Uterus (tissue), 4 donors: ENCODE results near the gene NFX1. TPM values are rescaled to one million over a fixed set of nuclear protein-coding genes. Genes with fewer than 3 reads are reported as not detected.

Source experiments
- DNase-seq, 2 donors: peaks; one replicate each; pipeline ENCODE4 v3.0.0-alpha.2; 2019 to 2020
- H3K27ac ChIP-seq, 2 donors: fragments of 200-600 bp; sonication (generic); 1 replicate in 1 of 2; 2 replicates in 1 of 2; pipeline ENCODE4 v1.5.1; 2016 to 2018
- H3K27me3 ChIP-seq, 2 donors: fragments of 200-600 bp; sonication (generic); one replicate each; pipeline ENCODE4 v1.5.1; 2018 to 2019; ENCODE audit warnings: control low read depth in 1 of 2
- H3K36me3 ChIP-seq, 2 donors: fragments of 200-600 bp; sonication (generic); one replicate each; pipeline ENCODE4 v1.5.1; 2019; ENCODE audit warnings: control low read depth in 1 of 2
- H3K4me1 ChIP-seq, 2 donors: fragments of 200-600 bp; sonication (generic); one replicate each; pipeline ENCODE4 v1.5.1; 2018 to 2019; ENCODE audit warnings: control low read depth in 1 of 2
- H3K4me3 ChIP-seq, 2 donors: fragments of 200-600 bp; sonication (generic); 1 replicate in 1 of 2; 2 replicates in 1 of 2; pipeline ENCODE4 v1.5.1; 2018 to 2019; ENCODE audit warnings: mild to moderate bottlenecking in 1 of 2
- H3K9me3 ChIP-seq, 2 donors: fragments of 200-600 bp; sonication (generic); one replicate each; pipeline ENCODE4 v1.5.1; 2019; ENCODE audit warnings: control low read depth in 1 of 2
- POLR2A ChIP-seq, 2 donors: fragments of 450-650 bp; IDR thresholded peaks; one replicate each; pipeline ENCODE4 v1.6.1; 2016; ENCODE audit warnings: antibody characterized with exemption in 2 of 2, mild to moderate bottlenecking in 1 of 2, moderate library complexity in 1 of 2
- intact Hi-C: fragments of 100-400 bp; cut with DNase I; formaldehyde crosslinking; loops from one replicate; pipeline ENCODE4 v1.15.1; 2023; ENCODE audit warnings: low total_unique reads
- total RNA-seq, 4 donors: library from RNA; depleted of rRNA in 3 of 4; stranded (reverse); fragments of >200 nt in 3 of 4; gene quantifications; one replicate each; pipeline versions ENCODE4 v1.1.0 to v1.2.4, GENCODE V29; 2014 to 2023
- TF ChIP-seq, protein P1 (sequence below), 4 experiments: fragments of 200-600 bp in 2 of 4; fragments of 450-650 bp in 2 of 4; sonication (generic) in 2 of 4; IDR thresholded peaks; one replicate each; pipeline ENCODE4 v1.5.1; 2016 to 2019; ENCODE audit warnings: antibody characterized with exemption in 4 of 4, mild to moderate bottlenecking in 2 of 4, moderate library complexity in 1 of 4
- donor health status: DM: yes; HTN: yes; CAD: no.

The NFX1 gene
- total RNA-seq, 4 donors from 2014 or later, result 18.5 to 52.9 (median 27.9) TPM

DNA sequence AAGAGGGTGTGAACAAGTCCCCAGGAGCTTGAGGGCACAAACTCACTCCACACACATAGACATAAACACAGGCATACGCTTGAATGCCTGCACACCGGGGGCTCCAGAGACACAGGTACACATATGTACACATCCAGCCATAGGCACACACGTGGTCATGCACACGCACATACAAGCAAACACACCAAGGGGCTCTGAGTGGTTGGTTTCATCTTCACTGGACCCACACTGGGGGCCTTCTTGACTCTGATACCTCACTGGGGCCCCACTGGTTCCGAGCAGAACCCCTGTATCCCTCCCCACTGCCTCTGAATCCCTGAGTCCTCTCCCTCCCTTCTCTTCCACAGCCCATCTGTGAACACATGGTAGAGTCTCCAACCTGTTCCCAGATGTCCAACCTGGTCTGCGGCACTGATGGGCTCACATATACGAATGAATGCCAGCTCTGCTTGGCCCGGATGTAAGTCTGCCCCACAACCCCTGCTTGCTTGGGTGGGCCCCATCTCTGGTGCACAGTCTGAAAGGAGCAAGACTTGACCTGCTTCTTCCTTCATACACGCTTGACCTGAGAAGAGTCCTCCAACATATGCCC lies 44.0 kb upstream of the NFX1 start:
- TF ChIP-seq, protein P1, sequence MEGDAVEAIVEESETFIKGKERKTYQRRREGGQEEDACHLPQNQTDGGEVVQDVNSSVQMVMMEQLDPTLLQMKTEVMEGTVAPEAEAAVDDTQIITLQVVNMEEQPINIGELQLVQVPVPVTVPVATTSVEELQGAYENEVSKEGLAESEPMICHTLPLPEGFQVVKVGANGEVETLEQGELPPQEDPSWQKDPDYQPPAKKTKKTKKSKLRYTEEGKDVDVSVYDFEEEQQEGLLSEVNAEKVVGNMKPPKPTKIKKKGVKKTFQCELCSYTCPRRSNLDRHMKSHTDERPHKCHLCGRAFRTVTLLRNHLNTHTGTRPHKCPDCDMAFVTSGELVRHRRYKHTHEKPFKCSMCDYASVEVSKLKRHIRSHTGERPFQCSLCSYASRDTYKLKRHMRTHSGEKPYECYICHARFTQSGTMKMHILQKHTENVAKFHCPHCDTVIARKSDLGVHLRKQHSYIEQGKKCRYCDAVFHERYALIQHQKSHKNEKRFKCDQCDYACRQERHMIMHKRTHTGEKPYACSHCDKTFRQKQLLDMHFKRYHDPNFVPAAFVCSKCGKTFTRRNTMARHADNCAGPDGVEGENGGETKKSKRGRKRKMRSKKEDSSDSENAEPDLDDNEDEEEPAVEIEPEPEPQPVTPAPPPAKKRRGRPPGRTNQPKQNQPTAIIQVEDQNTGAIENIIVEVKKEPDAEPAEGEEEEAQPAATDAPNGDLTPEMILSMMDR (IDR thresholded peaks at IDR 0.05), result no peak
- TF ChIP-seq POLR2A (IDR thresholded peaks at IDR 0.05), result no peak
- DNase-seq, result no peak
- Histone ChIP-seq H3K9me3 (no peaks in the 10 kb centered on the region), H3K27me3 (no peaks in the 10 kb centered on the region), H3K27ac (no peak overlapping the region), H3K4me1 (no peaks in the 10 kb centered on the region), H3K36me3 (no peaks in the 10 kb centered on the region), H3K4me3 (no peak overlapping the region)
- intact Hi-C loops, result no loop called here

- H3K9me3 ChIP-seq, result no peaks in the 10 kb centered on the region
- no peak overlapping the region for H3K27ac ChIP-seq
- TF ChIP-seq POLR2A (IDR thresholded peaks at IDR 0.05), result no peak
- TF ChIP-seq, protein P1 (IDR thresholded peaks at IDR 0.05), result no peak
- H3K4me3 ChIP-seq, result no peak overlapping the region
- DNase-seq, result no peak
- no peaks in the 10 kb centered on the region for H3K4me1 ChIP-seq
- no peaks in the 10 kb centered on the region for H3K27me3 ChIP-seq
- no peaks in the 10 kb centered on the region for H3K36me3 ChIP-seq
- intact Hi-C loops, result no loop called here
Observed at GRCh38 chr9:33248606-33249005, 41.7 kb upstream of the NFX1 start.

- DNase-seq, result no peak
- intact Hi-C loops, result no loop called here
- H3K4me3 ChIP-seq, result no peak overlapping the region
- no peaks in the 10 kb centered on the region for H3K4me1 ChIP-seq
- no peaks in the 10 kb centered on the region for H3K27me3 ChIP-seq
- no peaks in the 10 kb centered on the region for H3K9me3 ChIP-seq
- TF ChIP-seq, protein P1 (IDR thresholded peaks at IDR 0.05), result no peak
- no peak for TF ChIP-seq POLR2A (IDR thresholded peaks at IDR 0.05)
- no peaks in the 10 kb centered on the region for H3K36me3 ChIP-seq
- no peak overlapping the region for H3K27ac ChIP-seq
Observed at GRCh38 chr9:33249087-33249658, 41.1 kb upstream of the NFX1 start.

DNA sequence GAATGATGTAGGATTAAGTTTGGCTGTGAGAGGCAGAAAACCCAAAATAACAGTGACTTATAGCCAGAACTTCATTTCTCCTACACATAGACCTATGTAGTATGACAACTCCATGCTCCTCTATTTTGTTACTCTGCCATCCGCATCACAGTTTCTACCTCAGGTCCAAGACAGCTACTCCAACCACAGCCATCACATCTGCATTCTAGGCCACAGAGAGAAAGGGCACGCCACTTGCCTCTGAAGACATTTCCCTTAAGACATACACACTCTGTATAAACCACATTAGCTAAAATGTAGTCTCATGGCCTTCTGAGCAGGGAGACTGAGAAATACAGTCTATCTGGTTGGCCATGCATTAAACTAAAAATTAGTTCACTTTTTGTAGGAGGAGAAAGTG lies 40.3 kb upstream of the NFX1 start:
- no peaks in the 10 kb centered on the region for H3K27me3 ChIP-seq
- TF ChIP-seq, protein P1 (IDR thresholded peaks at IDR 0.05), result no peak
- no peaks in the 10 kb centered on the region for H3K4me1 ChIP-seq
- no peak overlapping the region for H3K27ac ChIP-seq
- no peaks in the 10 kb centered on the region for H3K9me3 ChIP-seq
- DNase-seq, result no peak
- intact Hi-C loops, result no loop called here
- no peak overlapping the region for H3K4me3 ChIP-seq
- H3K36me3 ChIP-seq, result no peaks in the 10 kb centered on the region

GRCh38 chr9:33250458-33250995 lies 39.8 kb upstream of the NFX1 start:
- TF ChIP-seq, protein P1 (IDR thresholded peaks at IDR 0.05), result no peak
- no peak for TF ChIP-seq POLR2A (IDR thresholded peaks at IDR 0.05)
- Histone ChIP-seq H3K4me3 (no peak overlapping the region), H3K9me3 (no peaks in the 10 kb centered on the region), H3K4me1 (no peaks in the 10 kb centered on the region), H3K27me3 (no peaks in the 10 kb centered on the region), H3K36me3 (no peaks in the 10 kb centered on the region), H3K27ac (no peak overlapping the region)
- intact Hi-C loops, result no loop called here
- no peak for DNase-seq
